PC-3 (cell line): ENCODE measurements around the gene TEC.

Experiments
- EZH2 ChIP-seq: fragments of 300-600 bp; sonication (generic); IDR thresholded peaks from one replicate; pipeline ENCODE4 v1.6.1; 2017; ENCODE audit warnings: antibody characterized with exemption, mild to moderate bottlenecking, low read length; ENCODE audit not compliant: unreplicated experiment
- EZH2phosphoT487 ChIP-seq: fragments of 300-600 bp; sonication (generic); IDR thresholded peaks from 2 replicates; pipeline ENCODE4 v1.6.1; 2018; ENCODE audit warnings: mild to moderate bottlenecking, antibody characterized with exemption, low read length, borderline replicate concordance
- TF ChIP-seq, protein P1 (sequence below): fragments of 300-600 bp; sonication (generic); conservative IDR thresholded peaks from 2 replicates; pipeline ENCODE4 v1.5.1; 2017; ENCODE audit warnings: antibody characterized with exemption, low read depth, mild to moderate bottlenecking, low read length

DNA sequence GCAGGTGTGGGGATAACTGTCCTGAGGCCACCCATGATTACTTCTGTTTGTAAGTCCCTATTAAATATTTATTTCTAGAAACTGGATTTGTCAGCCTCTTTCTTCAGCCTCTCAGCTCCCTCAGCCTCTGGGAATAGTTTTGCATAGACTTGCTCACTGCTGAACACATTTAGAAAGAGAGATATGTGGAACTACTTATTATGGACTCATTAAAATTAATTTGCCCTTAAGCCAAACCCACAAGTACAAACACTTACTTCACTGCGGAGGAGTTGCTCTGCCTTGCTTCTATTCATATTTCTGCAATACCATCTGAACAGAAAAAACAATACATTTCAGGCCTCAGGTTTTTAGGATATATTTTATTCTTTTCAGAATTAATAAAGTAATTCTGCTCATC lies 113.2 kb downstream of the TEC start:
- TF ChIP-seq, protein P1, sequence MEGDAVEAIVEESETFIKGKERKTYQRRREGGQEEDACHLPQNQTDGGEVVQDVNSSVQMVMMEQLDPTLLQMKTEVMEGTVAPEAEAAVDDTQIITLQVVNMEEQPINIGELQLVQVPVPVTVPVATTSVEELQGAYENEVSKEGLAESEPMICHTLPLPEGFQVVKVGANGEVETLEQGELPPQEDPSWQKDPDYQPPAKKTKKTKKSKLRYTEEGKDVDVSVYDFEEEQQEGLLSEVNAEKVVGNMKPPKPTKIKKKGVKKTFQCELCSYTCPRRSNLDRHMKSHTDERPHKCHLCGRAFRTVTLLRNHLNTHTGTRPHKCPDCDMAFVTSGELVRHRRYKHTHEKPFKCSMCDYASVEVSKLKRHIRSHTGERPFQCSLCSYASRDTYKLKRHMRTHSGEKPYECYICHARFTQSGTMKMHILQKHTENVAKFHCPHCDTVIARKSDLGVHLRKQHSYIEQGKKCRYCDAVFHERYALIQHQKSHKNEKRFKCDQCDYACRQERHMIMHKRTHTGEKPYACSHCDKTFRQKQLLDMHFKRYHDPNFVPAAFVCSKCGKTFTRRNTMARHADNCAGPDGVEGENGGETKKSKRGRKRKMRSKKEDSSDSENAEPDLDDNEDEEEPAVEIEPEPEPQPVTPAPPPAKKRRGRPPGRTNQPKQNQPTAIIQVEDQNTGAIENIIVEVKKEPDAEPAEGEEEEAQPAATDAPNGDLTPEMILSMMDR, result no peak
- no peak for TF ChIP-seq EZH2phosphoT487
- no peak for TF ChIP-seq EZH2
